Dermis microvascular lymphatic vessel endothelial cell (primary cell): ENCODE measurements around the gene UQCRQ. TPM values are rescaled to one million over a fixed set of nuclear protein-coding genes. Genes with fewer than 3 reads are reported as not detected.

ENCODE experiments used
- DNase-seq, 2 donors: peaks; one replicate each; pipeline versions ENCODE4 v3.0.0 to v3.0.0-alpha.2; 2010; ENCODE audit warnings: low read depth in 2 of 2
- total RNA-seq: library from RNA; depleted of rRNA; stranded (reverse); fragments of >200 nt; gene quantifications from 2 replicates; pipeline ENCODE4 v1.2.1, GENCODE V29; 2014

The UQCRQ gene
- 85.6 and 98.7 TPM in 2 replicates for total RNA-seq

DNA sequence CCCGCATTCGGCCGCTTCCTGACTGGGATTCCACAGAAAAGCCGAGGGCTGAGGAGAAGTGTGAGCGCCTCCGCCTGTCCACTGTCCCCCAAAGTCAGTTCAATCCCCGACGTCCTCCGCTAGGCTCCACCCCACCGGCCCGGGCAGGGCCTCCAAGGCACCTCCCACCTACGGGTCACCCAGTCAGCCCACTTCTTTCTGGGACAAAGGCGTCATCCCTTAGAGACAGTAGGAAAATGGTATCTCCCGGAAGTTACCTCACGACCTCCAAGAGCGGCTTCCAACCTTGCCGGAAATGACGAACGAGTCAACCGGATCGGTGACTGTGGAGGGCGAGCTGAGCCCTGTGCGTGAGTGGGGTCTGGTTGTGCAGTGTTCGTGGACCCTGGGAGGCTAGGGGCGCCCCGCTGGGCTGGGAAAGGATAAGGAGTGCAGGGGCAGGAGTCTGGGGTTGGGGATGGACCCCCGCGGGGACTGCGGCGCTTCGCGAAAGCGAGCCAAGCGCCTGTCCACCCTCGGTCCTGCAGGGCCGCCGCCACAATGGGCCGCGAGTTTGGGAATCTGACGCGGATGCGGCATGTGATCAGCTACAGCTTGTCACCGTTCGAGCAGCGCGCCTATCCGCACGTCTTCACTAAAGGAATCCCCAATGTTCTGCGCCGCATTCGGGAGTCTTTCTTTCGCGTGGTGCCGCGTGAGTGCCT is at the start of gene UQCRQ, which contains the start of gene GDF9:
TSS of gene UQCRQ (plus strand) at position 301 of the 704 bp plus-strand sequence. CDS start at position 541, 240 bp downstream.
TSS of gene GDF9 (minus strand) at position 128 of the 704 bp plus-strand sequence. CDS start 1,936 bp downstream, outside the sequence.
- DNase-seq: peak; percentile 100

DNA sequence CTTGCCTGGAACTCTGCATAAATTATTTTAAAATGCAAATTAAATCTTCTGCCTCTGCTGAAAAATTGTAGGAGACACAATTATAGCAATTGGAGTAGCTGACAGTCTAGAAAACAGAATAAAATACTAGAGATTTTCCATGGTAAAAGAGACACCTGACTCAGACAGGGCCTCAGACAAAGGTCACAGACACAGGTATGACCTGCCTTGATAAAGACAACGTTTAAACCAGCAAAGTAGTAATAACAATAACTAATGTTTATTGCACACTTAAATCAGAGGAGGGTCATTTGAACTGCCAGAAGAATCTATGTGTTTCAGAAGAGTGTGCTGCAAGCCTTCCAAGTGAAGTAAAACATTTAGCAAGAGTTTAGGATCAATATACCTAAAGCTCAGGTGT is 49.4 kb upstream of the UQCRQ start:
- no peak for DNase-seq

DNA sequence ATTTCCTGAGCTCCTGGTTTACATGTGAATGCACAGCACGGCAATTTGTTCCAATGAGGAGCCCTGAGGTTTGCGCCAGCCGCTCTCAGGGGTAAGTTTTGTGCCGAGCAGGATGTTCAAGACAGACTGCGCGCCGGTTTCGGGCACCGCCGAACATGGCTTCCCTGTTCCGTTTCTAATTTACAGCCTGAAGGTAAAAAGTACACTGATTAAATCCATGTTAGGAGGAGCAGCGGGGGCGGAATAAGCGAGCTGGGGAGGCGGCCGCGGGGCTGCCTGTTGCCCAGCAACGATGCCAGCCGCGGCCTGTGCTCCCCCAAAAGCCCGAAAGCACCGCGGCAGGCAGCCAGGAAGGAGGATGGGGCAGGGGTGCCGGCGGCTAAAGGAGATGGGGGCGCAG is 47.0 kb upstream of the UQCRQ start:
- no peak for DNase-seq

DNA sequence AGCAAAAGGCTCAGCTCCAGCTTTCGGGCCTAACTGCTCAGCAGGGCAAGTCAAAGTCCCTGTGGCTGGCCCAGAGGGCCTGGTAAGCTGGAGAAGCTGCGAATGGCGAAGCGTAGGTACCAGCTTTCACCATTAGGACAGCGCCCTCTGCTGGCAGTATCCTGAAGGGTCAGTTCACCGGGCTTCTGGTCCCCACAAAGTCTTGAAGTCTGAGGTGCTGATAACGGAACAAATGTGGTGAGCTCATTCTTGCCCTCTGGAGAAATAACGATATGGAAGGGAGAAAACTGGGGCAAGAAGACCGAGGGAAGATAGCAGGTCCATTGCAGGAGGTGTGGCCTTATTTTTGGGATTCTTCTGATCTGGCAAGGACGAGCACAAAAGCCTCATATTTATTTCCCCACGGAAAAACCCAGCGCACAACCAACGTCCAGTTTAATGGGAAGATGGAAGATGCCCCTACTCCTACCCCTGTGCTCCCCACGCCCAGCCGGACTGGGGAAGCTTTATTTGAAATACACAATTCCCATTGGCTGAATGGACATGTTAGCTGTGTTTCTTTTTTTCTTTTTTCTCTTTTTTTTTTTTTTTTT is 46.2 kb upstream of the UQCRQ start:
- peak; percentile 78 to 91 for DNase-seq

DNA sequence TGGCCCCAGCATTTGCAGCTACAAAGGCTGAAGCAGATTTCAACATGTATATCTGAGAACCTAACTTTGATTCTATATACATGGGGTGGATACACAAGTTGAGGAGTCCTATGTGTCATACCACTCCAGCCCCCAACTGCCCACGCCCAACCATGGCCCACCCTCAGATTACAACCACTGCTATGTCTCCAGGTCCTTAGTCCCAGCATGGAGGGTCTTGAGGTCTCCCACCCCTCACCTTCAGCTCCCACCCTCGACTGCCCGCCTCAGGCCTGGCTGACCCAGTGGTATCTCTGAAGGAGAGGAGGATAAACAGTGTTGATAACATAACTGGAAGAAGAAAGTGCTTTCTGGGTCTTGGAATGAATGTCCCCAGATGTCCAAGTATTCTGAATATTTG is 45.1 kb upstream of the UQCRQ start:
- DNase-seq: no peak

DNA sequence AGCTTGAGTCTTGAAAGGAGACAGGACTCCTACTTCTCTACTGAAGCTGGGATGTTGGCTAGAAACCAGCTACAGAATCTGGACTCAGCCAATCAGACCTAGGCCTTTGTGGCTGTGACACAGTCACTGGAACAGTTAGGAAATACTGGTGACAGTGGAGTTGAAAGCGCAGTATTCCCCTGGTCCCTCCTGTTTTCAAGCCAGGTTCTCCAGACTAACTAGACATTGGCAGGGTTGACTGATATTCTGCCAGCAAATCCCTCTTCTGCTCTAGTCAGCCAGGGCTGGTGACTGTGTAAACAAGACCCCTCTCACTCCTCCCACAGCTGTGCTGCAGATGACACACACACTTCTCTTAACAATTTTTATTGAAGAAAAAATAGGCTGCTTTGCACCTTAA is 44.7 kb upstream of the UQCRQ start:
- no peak for DNase-seq

DNA sequence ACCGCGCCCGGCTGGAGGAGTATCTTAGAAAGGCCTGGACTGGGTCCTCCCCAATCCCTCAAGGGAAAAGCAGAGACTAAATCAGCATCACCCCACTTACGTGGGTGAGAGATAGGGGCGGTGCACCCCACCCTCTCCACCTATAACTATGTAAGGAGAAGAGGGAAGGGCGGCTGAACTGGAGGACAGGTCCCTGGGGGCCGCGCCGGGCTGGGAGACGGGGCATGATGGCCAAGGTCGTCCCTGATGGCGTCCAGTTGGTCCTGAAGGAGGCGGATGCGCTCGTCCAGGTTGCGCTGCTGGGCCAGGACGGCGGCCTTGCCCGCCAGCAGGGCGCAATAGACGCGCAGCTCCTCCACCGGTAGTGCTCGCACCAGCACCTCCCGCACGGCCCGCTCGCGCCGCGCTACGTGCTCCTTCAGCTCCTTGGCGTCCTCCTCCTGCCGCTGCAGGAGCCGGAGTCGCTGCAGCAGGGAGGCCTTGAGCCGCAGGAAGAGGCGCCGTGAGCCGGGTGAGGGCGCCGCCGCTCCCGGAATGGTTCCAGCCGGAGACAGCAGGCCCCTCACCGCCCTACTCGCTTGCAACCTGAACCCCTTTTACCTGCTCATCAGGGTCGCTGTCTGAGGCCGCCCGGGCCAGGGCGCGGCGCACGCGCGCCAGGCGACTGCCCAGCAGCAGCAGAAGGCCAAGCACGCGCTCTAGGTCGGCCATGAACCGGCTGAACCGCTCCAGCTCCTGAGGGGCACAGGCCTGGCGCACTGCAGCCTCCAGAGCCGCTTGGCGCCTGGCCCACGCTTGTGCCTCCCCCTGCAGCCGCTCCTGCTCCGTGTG is 43.6 kb upstream of the UQCRQ start:
- no peak for DNase-seq

DNA sequence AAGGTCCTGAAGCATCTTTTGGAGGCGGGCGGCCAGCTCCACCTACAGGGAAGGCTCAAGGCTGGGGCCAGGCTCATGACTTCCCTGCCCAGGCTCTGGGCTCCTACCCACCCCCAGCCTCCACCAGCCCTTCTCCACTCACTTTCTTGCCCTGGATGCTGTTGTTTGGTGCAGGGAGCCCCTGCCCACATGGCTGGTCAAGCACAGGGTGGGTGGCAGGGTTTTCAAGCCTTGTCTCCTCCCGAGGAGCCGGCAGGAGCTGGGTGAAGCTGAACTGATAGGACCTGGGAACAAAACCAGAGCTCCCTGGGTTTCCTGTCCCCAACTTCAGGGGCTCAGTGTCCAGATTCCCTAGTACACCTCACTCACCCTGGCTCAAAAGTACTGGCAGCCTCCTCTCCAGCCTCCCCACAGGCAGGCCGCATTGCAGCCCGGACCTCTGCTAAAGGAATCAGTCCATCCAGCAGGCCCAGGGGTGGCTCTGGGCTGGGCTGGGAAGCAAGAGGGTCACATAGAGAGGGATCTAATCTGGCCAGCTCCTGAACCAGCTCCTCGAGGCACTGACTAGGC is 42.9 kb upstream of the UQCRQ start:
- DNase-seq: no peak

DNA sequence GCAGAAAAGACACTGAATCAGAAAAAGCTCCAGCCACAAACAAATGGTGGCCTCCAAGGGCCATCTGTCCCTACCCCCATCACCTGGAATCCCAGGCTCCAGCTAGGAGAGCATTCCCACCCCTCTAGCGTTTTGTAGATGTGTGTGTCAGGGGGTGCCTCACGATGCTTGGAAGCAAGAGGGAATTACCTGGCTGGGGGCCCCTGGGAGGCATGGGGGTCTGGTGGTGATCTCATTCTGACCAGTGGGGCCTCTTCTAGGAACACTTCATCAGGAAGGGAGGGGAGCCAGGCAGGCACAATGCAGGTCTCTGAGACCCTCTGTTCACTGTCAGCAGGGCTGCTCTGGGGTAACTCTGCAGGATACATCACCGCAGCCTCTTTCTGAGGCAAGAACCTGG is 42.0 kb upstream of the UQCRQ start:
- DNase-seq: no peak

DNA sequence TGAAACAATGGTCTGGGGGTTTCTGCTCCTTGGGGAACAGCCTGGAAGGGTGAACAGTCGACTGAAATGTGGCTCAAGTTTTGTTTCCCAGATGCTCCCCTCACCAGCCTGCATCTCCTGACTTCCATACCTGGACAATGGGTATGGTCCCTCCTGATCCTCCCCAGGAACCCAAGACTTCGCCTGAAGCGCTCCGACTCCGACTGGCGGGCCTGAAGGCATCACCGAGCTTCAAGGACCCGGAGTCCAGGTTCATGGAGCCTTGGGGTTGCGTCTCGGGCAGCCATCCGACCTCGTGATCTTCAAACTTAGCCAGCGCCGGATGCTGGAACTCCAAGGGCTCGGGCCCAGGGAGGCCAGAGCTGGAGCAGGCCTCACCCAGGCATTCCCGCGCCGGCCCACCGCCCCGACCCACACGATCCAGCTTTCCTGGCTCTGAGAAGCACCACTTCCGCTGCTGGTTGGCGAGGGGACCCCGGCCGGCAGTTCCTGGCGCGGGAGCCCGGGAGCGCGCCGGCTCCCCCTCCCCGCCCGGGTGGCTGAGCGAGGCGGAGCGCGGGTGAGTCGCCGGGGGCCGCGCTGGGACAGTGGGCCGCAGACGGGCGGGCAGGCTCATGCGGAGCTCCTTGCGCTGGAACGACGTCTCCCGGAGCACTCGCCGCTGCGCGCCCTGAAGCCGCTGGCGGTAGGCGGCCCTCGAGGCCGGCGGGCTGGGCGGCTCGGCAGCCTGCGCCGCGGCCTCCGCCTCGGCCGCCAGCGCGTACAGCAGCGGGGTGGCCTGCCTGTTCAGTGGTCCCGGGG is 41.2 kb upstream of the UQCRQ start:
- no peak for DNase-seq

DNA sequence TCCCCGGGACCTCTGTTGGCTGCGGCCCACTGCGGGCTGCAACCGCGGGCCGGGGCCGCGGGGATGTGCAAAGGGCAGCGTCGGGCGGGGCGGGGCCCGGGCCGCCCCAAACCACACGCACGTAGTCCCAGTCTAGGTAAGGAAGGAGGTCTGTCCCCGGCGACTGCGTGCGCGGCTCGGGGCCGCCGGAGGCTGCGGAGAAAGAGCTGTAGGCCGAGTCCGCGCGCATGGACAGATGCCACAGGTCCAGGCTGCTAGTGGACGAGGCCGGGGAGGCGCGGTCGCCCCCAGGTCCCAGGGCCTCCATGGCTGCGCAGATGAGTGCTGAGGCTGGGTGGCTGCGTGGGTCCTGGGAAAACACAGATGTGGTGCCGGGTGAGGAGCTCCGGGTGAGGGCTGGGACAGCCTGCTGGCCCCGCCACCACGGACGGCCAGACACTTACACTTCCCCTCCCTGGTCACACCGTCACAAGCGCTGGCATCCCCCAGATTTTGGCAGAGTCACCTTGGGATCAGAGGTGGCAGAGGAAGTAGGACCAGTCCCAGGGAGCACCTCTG is 40.5 kb upstream of the UQCRQ start:
- no peak for DNase-seq

DNA sequence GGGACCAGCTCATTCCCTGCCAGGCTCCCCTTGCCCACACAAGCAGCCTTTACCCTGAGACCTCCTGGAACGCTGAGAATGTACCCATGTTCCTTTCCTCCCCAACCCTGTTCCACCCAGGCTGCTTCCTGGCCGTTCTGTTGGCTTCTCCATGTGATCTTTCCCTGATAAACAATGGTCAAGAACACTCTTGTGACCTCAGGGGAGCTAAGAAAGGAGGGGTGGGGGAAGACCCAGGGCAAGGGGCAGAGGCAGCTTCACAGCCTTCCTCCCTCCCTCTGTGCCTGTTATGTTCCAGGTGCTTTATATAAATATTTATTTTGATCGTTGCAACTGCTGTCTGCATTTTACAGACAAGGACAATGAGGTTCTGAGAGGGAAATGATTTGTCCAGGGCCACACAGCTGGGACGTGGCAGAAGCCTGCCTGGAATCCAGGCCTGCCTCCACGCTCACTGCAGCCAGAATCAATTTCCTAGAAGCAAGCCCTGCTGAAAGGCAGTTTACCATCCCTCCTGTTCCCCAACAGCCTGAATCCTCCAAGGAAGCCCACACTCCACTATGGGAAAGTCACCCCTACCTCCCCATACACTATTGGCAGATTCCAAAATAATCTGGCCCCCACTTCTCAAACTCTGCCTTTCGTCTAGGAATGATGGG is 39.9 kb upstream of the UQCRQ start:
- DNase-seq: peak in 1 of 2 donors; percentile 40

DNA sequence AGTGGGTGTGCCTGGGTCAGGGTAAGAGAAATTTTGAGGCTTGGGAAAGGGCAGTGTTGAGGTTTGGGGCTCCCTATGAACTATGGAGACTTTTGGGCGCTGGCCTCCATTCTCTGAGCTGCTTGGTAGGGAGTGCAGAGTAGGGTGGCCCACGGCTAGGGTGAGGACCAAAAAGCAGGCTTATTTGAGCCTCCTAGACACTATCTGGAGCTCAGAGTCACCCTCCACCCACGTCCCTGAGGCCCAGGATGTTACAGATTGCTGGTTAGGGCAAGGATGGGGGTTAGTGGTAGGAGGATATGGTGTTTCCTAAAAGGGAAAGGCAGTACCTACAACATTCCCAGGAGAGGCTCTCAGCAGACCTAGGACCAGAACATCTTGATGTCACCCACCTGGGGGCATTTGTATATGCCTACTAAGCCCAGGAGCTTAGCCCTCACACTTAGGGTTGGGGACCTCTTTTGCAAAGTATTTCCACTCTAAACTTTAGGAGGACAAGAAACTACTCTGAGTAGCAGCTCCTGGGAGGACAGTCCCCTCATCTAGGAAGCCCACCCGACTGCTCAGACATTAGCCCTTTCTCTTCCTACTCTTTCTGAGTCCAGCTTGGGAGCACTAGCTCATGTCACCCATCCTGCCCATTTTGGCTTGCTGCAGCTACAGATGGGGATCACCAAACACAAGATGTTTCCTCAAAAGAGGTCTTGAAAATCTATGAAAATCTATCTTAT is 38.3 kb upstream of the UQCRQ start:
- DNase-seq: no peak

DNA sequence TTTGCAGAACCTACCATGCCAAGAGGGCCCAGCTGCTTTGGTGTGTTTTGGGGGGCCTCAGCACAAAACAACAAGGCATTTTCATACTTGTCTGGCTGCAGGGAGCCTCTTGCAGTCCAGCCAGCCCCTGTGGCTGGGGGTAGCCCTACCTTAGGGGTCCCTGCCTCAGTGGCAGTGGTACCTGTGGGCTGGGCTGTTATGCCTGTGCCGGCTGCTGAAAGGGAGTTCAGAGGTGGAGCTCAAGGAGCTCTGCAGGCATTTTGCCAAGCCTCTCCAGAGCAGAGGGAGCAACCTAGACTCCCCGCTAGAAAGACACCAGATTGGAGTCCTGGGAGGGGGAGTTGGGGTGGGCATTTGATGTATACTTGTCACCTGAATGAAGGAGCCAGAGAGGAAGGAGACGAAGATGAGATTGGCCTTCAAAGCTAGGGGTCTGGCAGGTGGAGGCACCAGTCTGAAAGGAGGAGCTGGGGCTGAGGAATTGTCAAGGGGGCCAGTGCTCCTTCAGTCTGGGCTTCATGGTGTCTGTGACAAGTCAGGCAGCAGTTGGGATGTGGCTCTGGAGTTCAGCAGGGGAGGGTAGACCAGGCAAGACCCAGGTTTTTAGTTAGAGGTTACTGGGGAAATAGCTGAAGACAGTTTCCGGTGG is 37.5 kb upstream of the UQCRQ start:
- no peak for DNase-seq

DNA sequence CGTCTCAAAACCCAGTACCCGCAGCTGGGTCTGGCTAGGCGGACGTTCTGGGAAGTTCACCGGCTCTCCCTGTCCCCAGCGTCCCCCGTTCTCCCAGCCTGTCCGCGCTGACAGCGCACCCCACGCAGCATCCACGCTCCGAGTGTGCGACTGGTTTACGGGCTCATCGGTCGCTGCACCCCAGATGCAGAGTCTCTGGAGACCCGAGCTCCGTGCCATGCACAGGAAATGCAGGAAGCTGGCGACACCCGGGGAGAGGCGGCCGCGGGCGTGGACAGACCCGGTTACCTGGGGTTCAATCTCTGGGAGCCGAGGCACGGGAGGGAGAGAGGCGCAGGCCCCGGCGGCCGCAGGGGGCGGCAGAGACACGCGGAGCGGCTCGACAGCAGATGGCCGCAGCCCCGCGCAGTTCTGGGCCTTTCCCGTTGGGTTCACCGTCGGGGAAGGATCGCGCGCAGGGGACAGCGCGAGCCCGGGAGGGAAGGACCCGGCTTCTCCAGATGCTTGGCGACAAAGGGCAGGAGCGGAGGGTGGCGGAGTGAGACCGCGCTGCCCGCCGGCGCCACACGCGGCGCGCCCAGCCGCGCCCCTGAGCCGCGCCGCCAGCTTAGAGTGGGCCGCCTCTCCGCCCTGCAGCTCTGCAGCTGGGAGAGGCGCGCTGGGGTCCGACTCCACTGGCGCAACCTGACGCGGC is 36.6 kb upstream of the UQCRQ start:
- DNase-seq: peak; percentile 38 to 75

DNA sequence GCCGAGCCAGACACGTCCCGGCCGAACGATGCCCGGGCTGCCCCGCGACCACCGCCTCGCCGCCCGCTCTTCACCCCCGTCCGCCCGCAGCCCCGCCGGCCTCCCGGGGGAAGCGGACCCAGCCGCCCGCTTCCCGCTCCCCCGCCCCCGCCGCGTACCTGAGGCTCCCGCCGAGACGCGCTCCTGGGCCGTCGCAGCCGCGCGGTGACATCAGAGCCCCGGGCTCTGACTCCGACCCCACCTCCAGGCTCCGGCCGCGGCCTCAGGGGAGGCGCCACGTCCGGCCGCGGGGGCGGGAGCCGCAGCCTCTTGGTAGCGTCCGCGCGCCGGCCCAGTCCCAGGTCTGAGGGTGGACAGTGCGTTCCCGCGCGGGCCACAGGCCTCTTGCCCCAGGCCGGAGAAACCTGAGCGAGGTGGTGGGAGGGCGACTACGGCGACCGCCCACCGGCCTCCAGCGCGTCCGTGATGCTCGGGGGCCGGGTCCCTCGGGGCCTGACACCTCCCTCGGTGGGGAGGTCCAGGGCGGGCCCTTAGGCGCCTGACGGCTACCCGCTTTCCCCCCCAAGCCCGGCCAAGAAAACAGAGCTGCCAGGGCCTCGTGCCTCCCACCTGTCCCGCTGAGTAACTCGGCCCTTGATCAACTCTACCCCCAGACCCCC is 35.9 kb upstream of the UQCRQ start, which contains the start of gene SHROOM1:
TSS of gene SHROOM1 (minus strand) at position 212 of the 659 bp plus-strand sequence. CDS start 4,507 bp downstream, outside the sequence.
- DNase-seq: peak in 1 of 2 donors; percentile 63

DNA sequence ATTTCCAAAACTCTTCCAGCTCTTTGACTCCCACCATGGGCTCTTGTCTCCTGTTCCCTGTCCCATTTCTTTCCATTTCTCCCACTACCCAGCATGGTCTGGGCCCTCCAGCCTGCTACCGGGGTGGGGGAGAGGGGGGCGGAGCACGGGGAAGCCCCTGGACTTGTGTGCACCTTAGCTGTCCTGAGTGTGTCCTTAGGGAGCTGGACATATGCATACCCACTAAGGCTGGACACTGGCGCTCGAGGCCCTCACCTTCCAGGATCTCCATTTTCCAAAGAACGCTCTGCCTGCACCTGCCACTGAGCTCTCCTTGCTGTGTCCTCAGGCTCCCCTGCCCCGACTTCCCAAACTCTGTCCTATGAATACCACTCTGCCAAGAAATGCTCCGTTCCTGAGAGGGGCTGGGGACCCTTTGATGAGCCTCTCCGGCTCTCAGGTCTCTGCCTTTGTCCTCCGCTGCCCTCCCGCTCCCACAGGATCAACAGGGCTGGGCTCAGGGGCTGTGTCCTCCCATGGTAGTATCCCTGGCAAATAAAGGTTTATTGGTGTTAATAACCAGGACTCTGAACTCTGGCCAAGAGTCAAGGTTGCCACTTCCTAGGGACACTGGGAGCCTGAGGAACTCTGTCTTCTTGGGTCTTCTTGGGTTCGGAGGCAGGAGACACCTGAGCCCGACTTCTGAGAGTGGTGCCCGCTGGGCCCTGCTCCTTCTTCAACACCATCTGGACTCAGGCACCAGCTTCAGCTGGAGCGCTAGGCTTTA is 35.2 kb upstream of the UQCRQ start:
- DNase-seq: no peak
